Measurements from ENCODE around the gene RB1. TPM values are rescaled to one million over a fixed set of nuclear protein-coding genes. Genes with fewer than 3 reads are reported as not detected.
"Not testable (repeated sequence)": the region's sequence is repeated elsewhere in the genome, so short reads cannot be mapped to it uniquely, and the experiment has no call there.

Gene RB1
- total and polyA plus RNA-seq, 2 donors (not counting 1 experiment from before 2014, with no cell fraction given) = 24.0 to 70.4 TPM

- no peaks in the 10 kb centered on the region for H3K4me1 Mint-ChIP-seq
- peaks cover 10% of the 10 kb centered on the region for H4K20me1 ChIP-seq (ENCODE audit: control insufficient read depth, insufficient read depth, low read length, poor library complexity, severe bottlenecking)
- intact Hi-C loops (cut with micrococcal nuclease) = no loop called here
- no CpG with 5 or more reads among the region's 2 CpGs for WGBS (ENCODE audit: insufficient coverage)
- peaks cover 0 to 9% (median 5%) of the 10 kb centered on the region in 3 donors for H3K9me3 ChIP-seq (ENCODE audit: control extremely low read depth in 1 of 3, control insufficient read depth in 2 of 3, insufficient read depth in 1 of 3, low read length in 2 of 3)
- no peaks in the 10 kb centered on the region for H3K4me1 ChIP-seq (ENCODE audit: control insufficient read depth in 2 of 2, insufficient read depth in 2 of 2, low read length in 2 of 2)
- no peaks in the 10 kb centered on the region for H3K79me2 ChIP-seq (ENCODE audit: control insufficient read depth, insufficient read depth, low read length)
- H3K4me3 Mint-ChIP-seq = no peak overlapping the region
- H3K27ac Mint-ChIP-seq = no peak overlapping the region
- DNase-seq = no peak
- no peaks in the 10 kb centered on the region for H3K27me3 ChIP-seq (replicated peaks in 1 of 4; ENCODE audit: control extremely low read depth in 1 of 4, control insufficient read depth in 3 of 4, insufficient read depth in 4 of 4, low read length in 3 of 4)
- H3K9ac ChIP-seq (ENCODE audit: low read length) = no peak overlapping the region
- H2AFZ ChIP-seq (ENCODE audit: insufficient read depth, low read depth, low read length, poor library complexity, severe bottlenecking) = no peak overlapping the region
- H3K36me3 ChIP-seq (replicated peaks in 1 of 2; ENCODE audit: control extremely low read depth in 1 of 2, control insufficient read depth in 1 of 2, extremely low read depth in 1 of 2, insufficient read depth in 2 of 2, low read length in 1 of 2) = peaks cover 9 to 59% of the 10 kb centered on the region in 2 experiments
- H3K9me3 Mint-ChIP-seq (ENCODE audit: insufficient read depth) = peaks cover 9% of the 10 kb centered on the region
- POLR2A ChIA-PET = no interaction called here
- no peak for ATAC-seq (ENCODE audit: low read depth)
- CTCF ChIA-PET = no interaction called here
- H3K4me3 ChIP-seq (ENCODE audit: control extremely low read depth in 1 of 5, extremely low read depth in 1 of 5, insufficient read depth in 1 of 5, low read depth in 2 of 5, low read length in 4 of 5) = no peak overlapping the region
- TF ChIP-seq CTCF (IDR thresholded peaks at IDR 0.05) (no peak), EZH2 (IDR thresholded peaks at IDR 0.05; ENCODE audit: borderline replicate concordance, insufficient read depth, low read depth, low read length, poor library complexity, severe bottlenecking) (no peak)
- no peak overlapping the region for H3K4me2 ChIP-seq (replicated peaks; ENCODE audit: low read depth, low read length, poor library complexity, severe bottlenecking)
- H3K27me3 Mint-ChIP-seq = no peaks in the 10 kb centered on the region
- H3K27ac ChIP-seq (ENCODE audit: low read length in 2 of 2) = no peak overlapping the region
These were observed 46.0 kb downstream of the RB1 start for GRCh38 chr13:48349525-48349924.

GRCh38 chr13:48353590-48353989, 50.0 kb downstream of the RB1 start:
- no peak for ATAC-seq (ENCODE audit: low read depth)
- POLR2A ChIA-PET = no interaction called here
- Histone ChIP-seq H3K9ac (ENCODE audit: low read length) (no peak overlapping the region), H2AFZ (ENCODE audit: insufficient read depth, low read depth, low read length, poor library complexity, severe bottlenecking) (no peak overlapping the region), H3K27me3 (replicated peaks in 1 of 4; ENCODE audit: control extremely low read depth in 1 of 4, control insufficient read depth in 3 of 4, insufficient read depth in 4 of 4, low read length in 3 of 4) (no peaks in the 10 kb centered on the region), H3K4me3 (ENCODE audit: control extremely low read depth in 1 of 5, extremely low read depth in 1 of 5, insufficient read depth in 1 of 5, low read depth in 2 of 5, low read length in 4 of 5) (no peak overlapping the region), H3K9me3 (ENCODE audit: control extremely low read depth in 1 of 3, control insufficient read depth in 2 of 3, insufficient read depth in 1 of 3, low read length in 2 of 3) (peaks cover 0 to 9% (median 7%) of the 10 kb centered on the region in 3 donors), H3K36me3 (replicated peaks in 1 of 2; ENCODE audit: control extremely low read depth in 1 of 2, control insufficient read depth in 1 of 2, extremely low read depth in 1 of 2, insufficient read depth in 2 of 2, low read length in 1 of 2) (peaks cover 19 to 33% of the 10 kb centered on the region in 2 experiments), H4K20me1 (ENCODE audit: control insufficient read depth, insufficient read depth, low read length, poor library complexity, severe bottlenecking) (no peaks in the 10 kb centered on the region), H3K4me1 (ENCODE audit: control insufficient read depth in 2 of 2, insufficient read depth in 2 of 2, low read length in 2 of 2) (no peaks in the 10 kb centered on the region), H3K4me2 (replicated peaks; ENCODE audit: low read depth, low read length, poor library complexity, severe bottlenecking) (no peak overlapping the region), H3K79me2 (ENCODE audit: control insufficient read depth, insufficient read depth, low read length) (no peaks in the 10 kb centered on the region), H3K27ac (ENCODE audit: low read length in 2 of 2) (no peak overlapping the region)
- intact Hi-C loops (cut with micrococcal nuclease) = no loop called here
- Mint-ChIP-seq H3K27me3 (no peaks in the 10 kb centered on the region), H3K27ac (no peak overlapping the region), H3K4me1 (no peaks in the 10 kb centered on the region), H3K9me3 (ENCODE audit: insufficient read depth) (peaks cover 16% of the 10 kb centered on the region), H3K4me3 (no peak overlapping the region)
- no peak for TF ChIP-seq EZH2 (IDR thresholded peaks at IDR 0.05; ENCODE audit: borderline replicate concordance, insufficient read depth, low read depth, low read length, poor library complexity, severe bottlenecking)
- TF ChIP-seq CTCF (IDR thresholded peaks at IDR 0.05) = no peak
- CTCF ChIA-PET = no interaction called here
- DNase-seq = no peak
- WGBS (ENCODE audit: insufficient coverage) = no CpG with 5 or more reads among the region's 2 CpGs

- H4K20me1 ChIP-seq (ENCODE audit: control insufficient read depth, insufficient read depth, low read length, poor library complexity, severe bottlenecking); POLR2A ChIA-PET; H3K4me2 ChIP-seq (replicated peaks; ENCODE audit: low read depth, low read length, poor library complexity, severe bottlenecking); H3K9me3 ChIP-seq (ENCODE audit: control extremely low read depth in 1 of 3, control insufficient read depth in 2 of 3, insufficient read depth in 1 of 3, low read length in 2 of 3); ATAC-seq (ENCODE audit: low read depth); H3K4me3 Mint-ChIP-seq; H3K27ac ChIP-seq (ENCODE audit: low read length in 2 of 2); H3K4me1 Mint-ChIP-seq; H3K79me2 ChIP-seq (ENCODE audit: control insufficient read depth, insufficient read depth, low read length); H3K9ac ChIP-seq (ENCODE audit: low read length); H3K4me3 ChIP-seq (ENCODE audit: control extremely low read depth in 1 of 5, extremely low read depth in 1 of 5, insufficient read depth in 1 of 5, low read depth in 2 of 5, low read length in 4 of 5); H3K27ac Mint-ChIP-seq; H3K27me3 Mint-ChIP-seq; H3K4me1 ChIP-seq (ENCODE audit: control insufficient read depth in 2 of 2, insufficient read depth in 2 of 2, low read length in 2 of 2); H3K27me3 ChIP-seq (replicated peaks in 1 of 4; ENCODE audit: control extremely low read depth in 1 of 4, control insufficient read depth in 3 of 4, insufficient read depth in 4 of 4, low read length in 3 of 4); DNase-seq; intact Hi-C loops (cut with micrococcal nuclease); H2AFZ ChIP-seq (ENCODE audit: insufficient read depth, low read depth, low read length, poor library complexity, severe bottlenecking): not testable (repeated sequence)
- peaks cover 16% of the 10 kb centered on the region for H3K9me3 Mint-ChIP-seq (ENCODE audit: insufficient read depth)
- no CpG with 5 or more reads among the region's 2 CpGs for WGBS (ENCODE audit: insufficient coverage)
- CTCF ChIA-PET = interaction anchor here (1.6 kb wide), 1 partner anchor 225 kb away, joined by 4 read pairs; no protein-coding TSS in a partner anchor
- peaks cover 19 to 23% of the 10 kb centered on the region in 2 experiments for H3K36me3 ChIP-seq (replicated peaks in 1 of 2; ENCODE audit: control extremely low read depth in 1 of 2, control insufficient read depth in 1 of 2, extremely low read depth in 1 of 2, insufficient read depth in 2 of 2, low read length in 1 of 2)
These were observed 52.0 kb downstream of the RB1 start for GRCh38 chr13:48355524-48355923.

All from B cell (primary cell).